GM10248 (cell line): ENCODE measurements around the gene ZER1.
A peak's percentile ranks its signal among the peaks of the same experiment; 100 is the strongest.

Experiments
- CTCF ChIA-PET: fragments of 300-600 bp; sonication (Branson Sonifier 250); formaldehyde crosslinking; extraction: SDS; loops from one replicate; lab custom pipeline; 2021; ENCODE audit warnings: antibody characterized with exemption; lab: Yijun Ruan, JAX
- POLR2A ChIA-PET: fragments of 350-650 bp; sonication (Branson Sonifier 250); formaldehyde crosslinking; extraction: SDS; loops from one replicate; lab custom pipeline; 2020; ENCODE audit warnings: antibody characterized with exemption; lab: Yijun Ruan, JAX
- DNase-seq: peaks from one replicate; pipeline ENCODE4 v3.0.0; 2012; ENCODE audit errors: extremely low spot score
- TF ChIP-seq, protein P1 (sequence below): IDR thresholded peaks from 2 replicates; pipeline ENCODE4 v1.5.1; 2012; ENCODE audit warnings: mild to moderate bottlenecking, low read depth; ENCODE audit errors: extremely low read depth, missing control alignments, control extremely low read depth

ZER1 gene

DNA sequence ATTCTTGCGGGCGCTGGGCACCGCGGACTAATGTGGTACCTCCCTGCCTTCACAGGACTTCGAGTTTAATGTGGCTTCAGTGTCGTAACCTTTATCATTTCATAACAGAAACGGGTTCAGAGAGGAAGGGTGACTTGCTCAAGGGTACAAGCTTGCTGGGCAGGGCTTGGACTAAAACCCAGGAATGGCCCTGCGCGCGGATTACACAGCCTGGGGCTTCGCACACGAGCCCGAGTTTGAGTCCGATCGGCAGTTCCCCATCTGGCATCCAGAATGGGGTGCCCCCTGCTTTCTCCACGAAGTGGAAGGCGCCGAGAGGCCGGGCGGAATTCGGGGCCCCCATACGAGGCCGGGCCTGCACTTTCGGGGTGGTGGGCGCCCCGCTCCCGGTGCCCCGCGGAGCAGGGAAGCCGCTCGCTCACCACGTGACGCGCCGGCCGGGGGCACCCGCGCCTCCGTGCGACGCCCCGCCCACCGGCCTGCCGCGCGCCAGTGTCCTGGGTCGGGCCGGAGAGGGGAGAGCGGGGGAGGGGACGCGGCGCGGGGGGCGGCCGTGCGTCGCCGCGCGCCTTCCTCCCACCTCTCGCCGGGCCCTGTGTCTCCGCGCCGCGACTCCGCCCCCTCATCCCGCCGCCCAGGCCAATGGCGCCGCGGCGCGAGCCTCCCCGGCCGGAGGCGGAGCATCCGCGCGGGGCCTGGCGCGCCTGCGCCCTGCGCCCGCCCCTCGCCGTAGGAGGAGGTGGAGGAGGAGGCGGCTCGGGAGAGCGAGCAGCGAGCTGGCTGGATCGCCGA, 83.0 kb downstream of the ZER1 start, which contains the start of gene SET:
TSS of gene SET (plus strand) at position 722 of the 792 bp plus-strand sequence. CDS start 361 bp downstream, outside the sequence.
- TF ChIP-seq, protein P1, sequence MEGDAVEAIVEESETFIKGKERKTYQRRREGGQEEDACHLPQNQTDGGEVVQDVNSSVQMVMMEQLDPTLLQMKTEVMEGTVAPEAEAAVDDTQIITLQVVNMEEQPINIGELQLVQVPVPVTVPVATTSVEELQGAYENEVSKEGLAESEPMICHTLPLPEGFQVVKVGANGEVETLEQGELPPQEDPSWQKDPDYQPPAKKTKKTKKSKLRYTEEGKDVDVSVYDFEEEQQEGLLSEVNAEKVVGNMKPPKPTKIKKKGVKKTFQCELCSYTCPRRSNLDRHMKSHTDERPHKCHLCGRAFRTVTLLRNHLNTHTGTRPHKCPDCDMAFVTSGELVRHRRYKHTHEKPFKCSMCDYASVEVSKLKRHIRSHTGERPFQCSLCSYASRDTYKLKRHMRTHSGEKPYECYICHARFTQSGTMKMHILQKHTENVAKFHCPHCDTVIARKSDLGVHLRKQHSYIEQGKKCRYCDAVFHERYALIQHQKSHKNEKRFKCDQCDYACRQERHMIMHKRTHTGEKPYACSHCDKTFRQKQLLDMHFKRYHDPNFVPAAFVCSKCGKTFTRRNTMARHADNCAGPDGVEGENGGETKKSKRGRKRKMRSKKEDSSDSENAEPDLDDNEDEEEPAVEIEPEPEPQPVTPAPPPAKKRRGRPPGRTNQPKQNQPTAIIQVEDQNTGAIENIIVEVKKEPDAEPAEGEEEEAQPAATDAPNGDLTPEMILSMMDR: no peak
- POLR2A ChIA-PET: interaction anchor here (0.5 kb wide), 1 partner anchor 186 kb away, joined by 3 read pairs; no protein-coding TSS in a partner anchor

GRCh38 chr9:128687453-128687852, 84.3 kb downstream of the ZER1 start:
- CTCF ChIA-PET: interaction anchor here (1.2 to 2.1 kb wide), 2 partner anchors 15 to 17 kb away, joined by 4 to 6 read pairs; partner anchors contain the start of gene PKN3
- POLR2A ChIA-PET: no interaction called here
- DNase-seq: no peak
- TF ChIP-seq, protein P1: no peak

More for the DNA sequence above, 83.0 kb downstream of the ZER1 start, which contains the start of gene SET:
- CTCF ChIA-PET: interaction anchor here (0.7 to 2.1 kb wide), 2 partner anchors 13 to 14 kb away, joined by 4 to 6 read pairs; partner anchors contain the start of gene PKN3
- peak; percentile 99 for DNase-seq

DNA sequence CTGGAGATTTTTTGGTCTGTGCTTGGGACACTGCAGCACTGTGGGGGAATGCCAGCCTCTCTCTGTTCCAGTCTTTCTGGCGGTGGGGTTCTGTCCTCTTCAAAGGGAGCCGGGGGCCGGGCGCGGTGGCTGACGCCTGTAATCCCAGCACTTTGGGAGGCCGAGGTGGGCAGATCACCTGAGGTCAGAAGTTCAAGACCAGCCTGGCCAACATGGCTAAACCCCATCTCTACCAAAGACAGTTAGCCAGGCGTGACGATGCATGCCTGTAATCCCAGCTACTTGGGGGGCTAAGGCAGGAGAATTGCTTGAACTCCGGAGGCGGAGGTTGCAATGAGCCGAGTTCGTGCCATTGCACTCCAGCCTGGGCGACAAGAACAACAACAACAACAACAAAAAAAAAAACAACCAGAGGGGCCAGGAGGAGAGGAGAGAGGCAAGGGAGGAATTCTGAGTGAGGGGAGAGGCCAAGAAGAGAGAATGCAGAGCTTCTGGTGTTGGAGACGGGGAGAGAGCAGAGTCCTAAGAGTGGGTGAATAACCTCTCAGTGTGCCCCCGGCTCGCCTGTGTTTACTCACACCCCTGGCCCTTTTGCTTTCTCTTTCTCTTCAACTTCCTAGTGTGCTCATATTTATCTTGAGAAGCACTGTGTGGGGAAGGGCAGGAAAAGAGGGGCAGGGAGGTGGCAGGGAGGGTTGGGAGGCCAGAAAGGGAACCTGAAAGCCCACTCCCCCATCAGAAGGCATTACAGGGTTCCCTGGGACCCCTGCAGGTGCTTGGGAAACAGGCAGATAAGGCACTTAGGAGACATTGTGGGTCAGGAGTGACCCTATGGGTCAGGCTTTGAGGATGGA, 85.9 kb downstream of the ZER1 start:
- ChIA-PET POLR2A (interaction anchor here (0.6 to 2.5 kb wide), 4 partner anchors 15 to 160 kb away, joined by 3 to 12 read pairs (median 4); partner anchors contain the start of gene SPTAN1), CTCF (interaction anchor here (1.2 to 2.1 kb wide), 4 partner anchors 10 to 247 kb away, joined by 3 to 9 read pairs (median 5); partner anchors contain the start of gene PKN3)
- TF ChIP-seq, protein P1: no peak
- DNase-seq: peak; percentile 65

DNA sequence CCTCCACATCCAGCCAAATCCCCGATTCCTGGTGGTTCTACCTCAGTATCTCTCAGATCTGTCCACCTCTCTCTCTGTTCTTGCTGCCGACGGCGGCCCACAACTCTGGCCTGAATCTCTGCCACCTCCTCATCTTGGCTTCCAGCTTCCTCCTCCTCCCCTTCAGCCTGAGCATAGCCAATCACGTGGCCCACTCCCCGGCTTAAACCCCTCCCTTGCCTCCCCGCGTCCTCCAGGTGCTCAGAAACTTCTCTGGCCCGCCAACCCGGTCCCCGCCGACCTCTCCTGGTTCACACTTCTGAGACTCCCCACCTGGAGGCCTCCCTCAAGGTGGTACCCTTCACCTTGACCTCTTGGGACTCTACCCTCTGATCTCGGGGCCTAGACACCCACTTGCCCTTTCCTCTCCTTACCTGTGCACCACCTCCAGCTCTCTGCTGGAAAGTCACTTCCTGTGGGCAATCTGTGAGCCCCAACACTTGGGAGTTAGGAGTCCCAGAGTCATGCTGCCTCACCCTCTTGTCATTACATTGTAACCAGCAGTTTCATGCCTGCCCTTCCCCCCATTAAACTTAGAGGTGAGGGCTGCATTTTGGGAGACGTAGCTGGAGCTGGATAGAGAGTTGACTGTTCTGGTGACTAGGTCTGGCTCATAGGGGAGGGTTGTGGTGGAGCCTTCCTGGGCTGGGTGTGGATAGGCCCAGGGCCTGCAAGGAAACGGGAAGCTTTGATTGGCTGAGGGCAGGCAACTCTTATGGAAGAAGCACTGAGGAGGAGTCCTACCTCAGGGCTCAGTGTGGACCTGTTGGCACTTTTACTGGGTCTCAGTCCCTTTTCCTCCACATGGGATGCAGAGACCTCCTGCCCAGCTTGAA, 87.2 kb downstream of the ZER1 start:
- CTCF ChIA-PET: interaction anchor here (1.1 to 2.1 kb wide), 5 partner anchors 10 to 246 kb away, joined by 3 to 9 read pairs (median 4); partner anchors contain the start of gene PKN3
- TF ChIP-seq, protein P1: no peak
- POLR2A ChIA-PET: interaction anchor here (0.6 to 2.5 kb wide), 5 partner anchors 11 to 132 kb away, joined by 3 to 12 read pairs (median 3); partner anchors contain the start of gene SPTAN1
- DNase-seq: peak; percentile 88

DNA sequence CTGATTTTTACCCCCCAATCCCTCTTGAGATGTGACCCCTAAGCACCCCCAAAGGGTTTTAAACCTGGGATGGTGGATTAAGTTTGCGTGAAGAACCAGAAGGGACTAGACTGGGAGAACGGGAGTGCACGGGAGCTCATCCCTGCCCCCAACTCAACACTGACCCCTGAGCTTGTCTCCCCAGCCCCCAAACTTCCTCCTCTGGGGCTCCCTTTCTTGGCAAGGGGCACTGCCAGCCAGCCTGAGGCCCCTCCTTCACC, 87.7 kb downstream of the ZER1 start:
- ChIA-PET CTCF (interaction anchor here (1.5 to 2.1 kb wide), 2 partner anchors 13 to 18 kb away, joined by 3 to 9 read pairs; partner anchors contain the start of gene PKN3), POLR2A (interaction anchor here (0.6 to 2.5 kb wide), 4 partner anchors 11 to 132 kb away, joined by 3 to 12 read pairs (median 4); partner anchors contain the start of gene SPTAN1)
- no peak for DNase-seq
- TF ChIP-seq, protein P1: no peak
